ENCODE measurements around the gene NUDT19.

- TF ChIP-seq, protein P1, sequence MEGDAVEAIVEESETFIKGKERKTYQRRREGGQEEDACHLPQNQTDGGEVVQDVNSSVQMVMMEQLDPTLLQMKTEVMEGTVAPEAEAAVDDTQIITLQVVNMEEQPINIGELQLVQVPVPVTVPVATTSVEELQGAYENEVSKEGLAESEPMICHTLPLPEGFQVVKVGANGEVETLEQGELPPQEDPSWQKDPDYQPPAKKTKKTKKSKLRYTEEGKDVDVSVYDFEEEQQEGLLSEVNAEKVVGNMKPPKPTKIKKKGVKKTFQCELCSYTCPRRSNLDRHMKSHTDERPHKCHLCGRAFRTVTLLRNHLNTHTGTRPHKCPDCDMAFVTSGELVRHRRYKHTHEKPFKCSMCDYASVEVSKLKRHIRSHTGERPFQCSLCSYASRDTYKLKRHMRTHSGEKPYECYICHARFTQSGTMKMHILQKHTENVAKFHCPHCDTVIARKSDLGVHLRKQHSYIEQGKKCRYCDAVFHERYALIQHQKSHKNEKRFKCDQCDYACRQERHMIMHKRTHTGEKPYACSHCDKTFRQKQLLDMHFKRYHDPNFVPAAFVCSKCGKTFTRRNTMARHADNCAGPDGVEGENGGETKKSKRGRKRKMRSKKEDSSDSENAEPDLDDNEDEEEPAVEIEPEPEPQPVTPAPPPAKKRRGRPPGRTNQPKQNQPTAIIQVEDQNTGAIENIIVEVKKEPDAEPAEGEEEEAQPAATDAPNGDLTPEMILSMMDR (IDR thresholded peaks at IDR 0.05) = no peak
- TF ChIP-seq ZFX (IDR thresholded peaks at IDR 0.05; ENCODE audit: borderline replicate concordance) = no peak
Observed at GRCh38 chr19:32744555-32745325, 53.1 kb downstream of the NUDT19 start.
